ENCODE results near the gene IQCK. TPM values are rescaled to one million over a fixed set of nuclear protein-coding genes. Genes with fewer than 3 reads are reported as not detected.

IQCK gene
- total RNA-seq, 5 donors from 2014 or later (not counting 1 experiment from before 2014, with no cell fraction given), result 1.6 to 3.3 (median 2.0) TPM

- peaks cover 2 to 7% of the 10 kb centered on the region in 2 experiments for H3K4me1 ChIP-seq (ENCODE audit: control insufficient read depth in 1 of 2, extremely low read depth in 1 of 2, insufficient read depth in 2 of 2, low read length in 2 of 2)
- ChIA-PET POLR2A (no interaction called here), CTCF (interaction anchor here (0.6 to 1.6 kb wide), 5 partner anchors 17 to 307 kb away, joined by 3 to 8 read pairs (median 4); no protein-coding TSS in a partner anchor)
- peaks cover 6 to 8% (median 7%) of the 10 kb centered on the region in 3 donors for H3K4me1 Mint-ChIP-seq
- no peak overlapping the region for H3K27ac ChIP-seq (ENCODE audit: low read length)
- ATAC-seq (replicated peaks in 1 of 4) (no peak), DNase-seq (no peak)
- no peaks in the 10 kb centered on the region for H3K36me3 ChIP-seq (ENCODE audit: control insufficient read depth in 2 of 2, extremely low read depth in 1 of 2, insufficient read depth in 1 of 2, low read length in 1 of 2)
- H3K27ac Mint-ChIP-seq, result no peak overlapping the region
- H3K9me3 Mint-ChIP-seq, result no peaks in the 10 kb centered on the region
- H3K27me3 Mint-ChIP-seq, result peaks cover 4% of the 10 kb centered on the region in 2 donors
- peaks cover 0 to 8% of the 10 kb centered on the region in 2 experiments for H3K27me3 ChIP-seq (replicated peaks in 1 of 2; ENCODE audit: control insufficient read depth in 2 of 2, extremely low read depth in 1 of 2, insufficient read depth in 2 of 2, low read length in 1 of 2)
- no peaks in the 10 kb centered on the region for H3K36me3 Mint-ChIP-seq
- H3K9me3 ChIP-seq, result no peaks in the 10 kb centered on the region
- WGBS (ENCODE audit: insufficient coverage), result 100% methylated on average over 2 of the region's 3 CpGs
- no peak overlapping the region for H3K4me3 Mint-ChIP-seq
- no peak overlapping the region for H3K4me3 ChIP-seq (ENCODE audit: control insufficient read depth in 1 of 2, extremely low read depth in 1 of 2, low read length in 1 of 2)
These were observed 172.8 kb downstream of the IQCK start for GRCh38 chr16:19890901-19891300.

- POLR2A ChIA-PET, result no interaction called here
- peaks cover 0 to 12% of the 10 kb centered on the region in 2 experiments for H3K27me3 ChIP-seq (replicated peaks in 1 of 2; ENCODE audit: control insufficient read depth in 2 of 2, extremely low read depth in 1 of 2, insufficient read depth in 2 of 2, low read length in 1 of 2)
- no peaks in the 10 kb centered on the region for H3K9me3 Mint-ChIP-seq
- H3K4me1 ChIP-seq (ENCODE audit: control insufficient read depth in 1 of 2, extremely low read depth in 1 of 2, insufficient read depth in 2 of 2, low read length in 2 of 2), result no peaks in the 10 kb centered on the region
- H3K36me3 ChIP-seq (ENCODE audit: control insufficient read depth in 2 of 2, extremely low read depth in 1 of 2, insufficient read depth in 1 of 2, low read length in 1 of 2), result no peaks in the 10 kb centered on the region
- no peak for DNase-seq
- no peak overlapping the region for H3K27ac ChIP-seq (ENCODE audit: low read length)
- CTCF ChIA-PET, result no interaction called here
- no peak overlapping the region for H3K27ac Mint-ChIP-seq
- H3K27me3 Mint-ChIP-seq, result peaks cover 3 to 7% of the 10 kb centered on the region in 2 donors
- H3K4me3 Mint-ChIP-seq, result no peak overlapping the region
- H3K9me3 ChIP-seq, result no peaks in the 10 kb centered on the region
- 89% methylated on average over 7 of the region's 12 CpGs for WGBS (ENCODE audit: insufficient coverage)
- no peaks in the 10 kb centered on the region for H3K4me1 Mint-ChIP-seq
- H3K36me3 Mint-ChIP-seq, result no peaks in the 10 kb centered on the region
- H3K4me3 ChIP-seq (ENCODE audit: control insufficient read depth in 1 of 2, extremely low read depth in 1 of 2, low read length in 1 of 2), result no peak overlapping the region
- no peak for ATAC-seq (replicated peaks in 1 of 4)
These were observed 174.8 kb downstream of the IQCK start for GRCh38 chr16:19892902-19893301.

- no peak overlapping the region for H3K27ac ChIP-seq (ENCODE audit: low read length)
- H3K4me1 ChIP-seq (ENCODE audit: control insufficient read depth in 1 of 2, extremely low read depth in 1 of 2, insufficient read depth in 2 of 2, low read length in 2 of 2), result peaks cover 0 to 5% of the 10 kb centered on the region in 2 experiments
- ATAC-seq (replicated peaks in 1 of 4) (no peak), DNase-seq (no peak)
- CTCF ChIA-PET, result no interaction called here
- Mint-ChIP-seq H3K4me3 (no peak overlapping the region), H3K27me3 (peaks cover 8 to 15% of the 10 kb centered on the region in 2 donors), H3K27ac (no peak overlapping the region), H3K9me3 (no peaks in the 10 kb centered on the region), H3K36me3 (no peaks in the 10 kb centered on the region), H3K4me1 (peaks cover 2 to 6% (median 2%) of the 10 kb centered on the region in 3 donors)
- no peaks in the 10 kb centered on the region for H3K36me3 ChIP-seq (ENCODE audit: control insufficient read depth in 2 of 2, extremely low read depth in 1 of 2, insufficient read depth in 1 of 2, low read length in 1 of 2)
- 82% methylated on average over 2 of the region's 7 CpGs for WGBS (ENCODE audit: insufficient coverage)
- peaks cover 0 to 24% of the 10 kb centered on the region in 2 experiments for H3K27me3 ChIP-seq (replicated peaks in 1 of 2; ENCODE audit: control insufficient read depth in 2 of 2, extremely low read depth in 1 of 2, insufficient read depth in 2 of 2, low read length in 1 of 2)
- POLR2A ChIA-PET, result no interaction called here
- no peaks in the 10 kb centered on the region for H3K9me3 ChIP-seq
- no peak overlapping the region for H3K4me3 ChIP-seq (ENCODE audit: control insufficient read depth in 1 of 2, extremely low read depth in 1 of 2, low read length in 1 of 2)
These were observed 176.5 kb downstream of the IQCK start for GRCh38 chr16:19894586-19894985.

- CTCF ChIA-PET, result no interaction called here
- ATAC-seq (replicated peaks in 1 of 4), result no peak
These were observed 178.9 kb downstream of the IQCK start for GRCh38 chr16:19896951-19897350.

DNA sequence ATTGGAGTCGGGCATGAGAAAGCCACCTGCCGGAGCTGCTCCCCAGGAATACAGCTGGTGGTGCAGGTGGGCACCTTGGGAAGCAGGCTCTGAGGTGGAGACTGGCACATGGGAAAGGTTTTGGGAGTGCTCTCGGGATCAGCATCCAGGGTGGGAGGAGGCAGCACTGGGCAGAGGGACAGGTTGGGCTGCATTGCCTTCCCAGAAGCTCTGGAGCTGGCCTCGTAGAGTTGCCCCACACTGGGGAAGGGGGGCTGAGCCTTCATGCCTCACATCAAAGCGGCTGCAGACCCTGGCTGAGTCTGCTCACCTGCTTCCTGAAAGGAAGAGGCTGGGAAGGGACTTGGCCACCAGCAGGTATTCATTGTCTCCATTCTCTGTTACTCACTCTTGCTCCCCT is 180.1 kb downstream of the IQCK start:
- Mint-ChIP-seq H3K36me3 (no peaks in the 10 kb centered on the region), H3K4me1 (peaks cover 2 to 7% (median 2%) of the 10 kb centered on the region in 3 donors), H3K4me3 (no peak overlapping the region), H3K27ac (no peak overlapping the region), H3K9me3 (no peaks in the 10 kb centered on the region), H3K27me3 (peaks cover 8 to 15% of the 10 kb centered on the region in 2 donors)
- ChIA-PET CTCF (interaction anchor here (0.6 to 1.1 kb wide), 3 partner anchors 9 to 24 kb away, joined by 3 to 5 read pairs (median 3); no protein-coding TSS in a partner anchor), POLR2A (no interaction called here)
- Histone ChIP-seq H3K27me3 (replicated peaks in 1 of 2; ENCODE audit: control insufficient read depth in 2 of 2, extremely low read depth in 1 of 2, insufficient read depth in 2 of 2, low read length in 1 of 2) (peaks cover 0 to 22% of the 10 kb centered on the region in 2 experiments), H3K4me3 (ENCODE audit: control insufficient read depth in 1 of 2, extremely low read depth in 1 of 2, low read length in 1 of 2) (no peak overlapping the region), H3K27ac (ENCODE audit: low read length) (no peak overlapping the region), H3K36me3 (ENCODE audit: control insufficient read depth in 2 of 2, extremely low read depth in 1 of 2, insufficient read depth in 1 of 2, low read length in 1 of 2) (no peaks in the 10 kb centered on the region), H3K9me3 (no peaks in the 10 kb centered on the region), H3K4me1 (ENCODE audit: control insufficient read depth in 1 of 2, extremely low read depth in 1 of 2, insufficient read depth in 2 of 2, low read length in 2 of 2) (peaks cover 0 to 5% of the 10 kb centered on the region in 2 experiments)
- DNase-seq, result no peak
- no peak for ATAC-seq (replicated peaks in 1 of 4)
- 55% methylated on average over 5 of the region's 5 CpGs for WGBS (ENCODE audit: insufficient coverage)

More at GRCh38 chr16:19896951-19897350, 178.9 kb downstream of the IQCK start:
- Mint-ChIP-seq H3K4me3 (no peak overlapping the region), H3K36me3 (no peaks in the 10 kb centered on the region), H3K27ac (no peak overlapping the region), H3K4me1 (peaks cover 2 to 7% (median 2%) of the 10 kb centered on the region in 3 donors), H3K27me3 (peaks cover 8 to 15% of the 10 kb centered on the region in 2 donors), H3K9me3 (no peaks in the 10 kb centered on the region)
- Histone ChIP-seq H3K27me3 (replicated peaks in 1 of 2; ENCODE audit: control insufficient read depth in 2 of 2, extremely low read depth in 1 of 2, insufficient read depth in 2 of 2, low read length in 1 of 2) (peaks cover 0 to 22% of the 10 kb centered on the region in 2 experiments), H3K36me3 (ENCODE audit: control insufficient read depth in 2 of 2, extremely low read depth in 1 of 2, insufficient read depth in 1 of 2, low read length in 1 of 2) (no peaks in the 10 kb centered on the region), H3K9me3 (no peaks in the 10 kb centered on the region), H3K4me3 (ENCODE audit: control insufficient read depth in 1 of 2, extremely low read depth in 1 of 2, low read length in 1 of 2) (no peak overlapping the region), H3K4me1 (ENCODE audit: control insufficient read depth in 1 of 2, extremely low read depth in 1 of 2, insufficient read depth in 2 of 2, low read length in 2 of 2) (peaks cover 0 to 5% of the 10 kb centered on the region in 2 experiments), H3K27ac (ENCODE audit: low read length) (no peak overlapping the region)
- POLR2A ChIA-PET, result no interaction called here
- no peak for DNase-seq
- WGBS (ENCODE audit: insufficient coverage), result 100% methylated on average over 2 of the region's 5 CpGs

DNA sequence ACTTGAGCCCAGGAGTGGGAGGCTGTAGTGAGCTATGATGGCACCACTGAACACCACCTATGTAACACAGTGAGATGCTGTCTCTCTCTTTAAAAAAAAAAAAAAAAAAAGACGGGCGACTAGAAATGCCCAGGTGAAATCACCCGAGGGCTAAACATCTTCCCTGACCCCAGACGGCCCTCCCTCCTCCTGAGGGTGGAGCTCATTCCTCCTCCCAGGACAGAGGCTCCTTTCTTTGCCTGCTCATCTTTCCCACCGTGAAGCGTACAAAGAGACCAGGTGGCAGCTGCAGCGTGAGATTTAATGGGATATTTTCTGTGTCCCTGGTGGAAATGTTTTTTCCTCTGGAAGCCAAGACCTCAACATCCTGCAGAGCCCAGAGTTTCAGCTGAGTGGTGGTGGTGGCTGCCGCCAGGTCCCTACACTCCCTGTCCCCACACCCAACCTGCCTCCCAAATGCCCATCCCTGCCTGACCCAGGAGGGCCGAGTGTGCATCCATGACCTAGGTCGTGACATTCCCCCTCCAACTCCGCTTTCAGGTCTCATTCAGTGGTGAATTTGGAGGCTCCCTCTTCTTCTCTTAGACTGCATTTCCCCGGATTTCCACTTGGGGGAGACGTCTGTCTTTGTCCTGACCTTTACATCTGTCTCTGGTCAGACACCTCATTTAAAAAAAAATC is 181.0 kb downstream of the IQCK start:
- peak; percentile 42 to 57 (median 48) for ATAC-seq (replicated peaks in 1 of 4)
- CTCF ChIA-PET, result interaction anchor here (0.6 to 1.1 kb wide), 3 partner anchors 8 to 341 kb away, joined by 3 to 5 read pairs (median 3); no protein-coding TSS in a partner anchor
- POLR2A ChIA-PET, result no interaction called here

More for the DNA sequence above, 181.0 kb downstream of the IQCK start:
- peak in 7 of 35 experiments; percentile 11 to 58 (median 22) for DNase-seq
- Histone ChIP-seq H3K9me3 (no peaks in the 10 kb centered on the region), H3K4me1 (ENCODE audit: control insufficient read depth in 1 of 2, extremely low read depth in 1 of 2, insufficient read depth in 2 of 2, low read length in 2 of 2) (peaks cover 0 to 5% of the 10 kb centered on the region in 2 experiments), H3K27ac (ENCODE audit: low read length) (no peak overlapping the region), H3K27me3 (replicated peaks in 1 of 2; ENCODE audit: control insufficient read depth in 2 of 2, extremely low read depth in 1 of 2, insufficient read depth in 2 of 2, low read length in 1 of 2) (peaks cover 0 to 22% of the 10 kb centered on the region in 2 experiments), H3K36me3 (ENCODE audit: control insufficient read depth in 2 of 2, extremely low read depth in 1 of 2, insufficient read depth in 1 of 2, low read length in 1 of 2) (no peaks in the 10 kb centered on the region), H3K4me3 (ENCODE audit: control insufficient read depth in 1 of 2, extremely low read depth in 1 of 2, low read length in 1 of 2) (no peak overlapping the region)
- Mint-ChIP-seq H3K4me3 (no peak overlapping the region), H3K4me1 (peaks cover 2 to 7% (median 2%) of the 10 kb centered on the region in 3 donors), H3K9me3 (no peaks in the 10 kb centered on the region), H3K27ac (no peak overlapping the region), H3K27me3 (peaks cover 8 to 15% of the 10 kb centered on the region in 2 donors), H3K36me3 (no peaks in the 10 kb centered on the region)
- 26% methylated on average over 4 of the region's 13 CpGs for WGBS (ENCODE audit: insufficient coverage)
